Smooth muscle cell (in vitro differentiated cells): ENCODE results near the gene TSEN2. TPM values are rescaled to one million over a fixed set of nuclear protein-coding genes. Genes with fewer than 3 reads are reported as not detected.

Experiments
- DNase-seq: peaks from one replicate; lab custom pipeline; 2025; ENCODE audit not compliant: unreplicated experiment; lab: John Stamatoyannopoulos, UW
- H2AFZ ChIP-seq: fragments of 200-600 bp; sonication (generic); 2 replicates; pipeline ENCODE4 v1.6.0; 2016; ENCODE audit warnings: antibody characterized with exemption, low read depth, mild to moderate bottlenecking
- H3F3A ChIP-seq: fragments of 200-600 bp; sonication (generic); 2 replicates; pipeline ENCODE4 v1.6.0; 2017; ENCODE audit warnings: antibody characterized with exemption, low read depth
- H3K27ac ChIP-seq: fragments of 200-600 bp; sonication (generic); 2 replicates; pipeline ENCODE4 v1.5.1; 2016; ENCODE audit warnings: low read depth, mild to moderate bottlenecking
- H3K27me3 ChIP-seq: fragments of 200-600 bp; sonication (generic); 2 replicates; pipeline ENCODE4 v1.6.1; 2016; ENCODE audit warnings: low read depth, mild to moderate bottlenecking
- H3K36me3 ChIP-seq: fragments of 200-600 bp; sonication (generic); 2 replicates; pipeline ENCODE4 v1.5.1; 2016; ENCODE audit warnings: low read depth
- H3K4me1 ChIP-seq: fragments of 200-600 bp; sonication (generic); 2 replicates; pipeline ENCODE4 v1.5.1; 2016; ENCODE audit warnings: low read depth
- H3K4me2 ChIP-seq: fragments of 200-600 bp; sonication (generic); 2 replicates; pipeline ENCODE4 v1.6.0; 2016; ENCODE audit warnings: mild to moderate bottlenecking
- H3K4me3 ChIP-seq: fragments of 200-600 bp; sonication (generic); 2 replicates; pipeline ENCODE4 v1.5.1; 2016; ENCODE audit warnings: mild to moderate bottlenecking
- H3K79me2 ChIP-seq: fragments of 200-600 bp; sonication (generic); 2 replicates; pipeline ENCODE4 v1.6.0; 2016; ENCODE audit warnings: low read depth, mild to moderate bottlenecking
- H3K9ac ChIP-seq: fragments of 200-600 bp; sonication (generic); 2 replicates; pipeline ENCODE4 v1.6.0; 2016; ENCODE audit warnings: low read depth
- H3K9me3 ChIP-seq: fragments of 200-600 bp; sonication (generic); replicated peaks from 2 replicates; pipeline ENCODE4 v1.5.1; 2016; ENCODE audit warnings: low read depth
- H4K20me1 ChIP-seq: fragments of 200-600 bp; sonication (generic); 2 replicates; pipeline ENCODE4 v1.6.0; 2016; ENCODE audit warnings: low read depth
- CTCF ChIP-seq: fragments of 200-600 bp; sonication (generic); IDR thresholded peaks from 2 replicates; pipeline ENCODE4 v1.5.1; 2017; ENCODE audit warnings: borderline replicate concordance, mild to moderate bottlenecking, antibody characterized with exemption; ENCODE audit not compliant: insufficient read depth, poor library complexity, severe bottlenecking
- WGBS: methylation state at CpG from one replicate; pipeline ENCODE4 v1.1.7; 2016; ENCODE audit warnings: low lambda C conversion rate; 5-methylcytosine and 5-hydroxymethylcytosine counted together
- polyA plus RNA-seq: library from polyadenylated mRNA; unstranded; fragments of >200 nt; fragmentation: Nextera tagmentation; extraction: Ambion mirVana; gene quantifications from 2 replicates; pipeline ENCODE4 v1.2.1, GENCODE V29; 2016
- total RNA-seq: library from RNA; depleted of rRNA; stranded (reverse); fragments of >200 nt; gene quantifications from 2 replicates; pipeline ENCODE4 v1.2.3, GENCODE V29; 2014

Gene TSEN2
- total and polyA plus RNA-seq, 2 experiments from 2014 or later, result 3.6 to 3.9 TPM

- Histone ChIP-seq H3K79me2 (no peaks in the 10 kb centered on the region), H3K4me2 (no peak overlapping the region), H4K20me1 (no peaks in the 10 kb centered on the region), H3K9ac (no peak overlapping the region), H3K27ac (no peak overlapping the region), H3K9me3 (no peaks in the 10 kb centered on the region), H2AFZ (no peak overlapping the region), H3K4me3 (no peak overlapping the region), H3K4me1 (peaks cover 3% of the 10 kb centered on the region), H3K36me3 (no peaks in the 10 kb centered on the region), H3F3A (no peaks in the 10 kb centered on the region), H3K27me3 (no peaks in the 10 kb centered on the region)
- WGBS, result 88% methylated on average over 5 of the region's 5 CpGs
- DNase-seq, result no peak
- no peak for TF ChIP-seq CTCF
Measured at GRCh38 chr3:12470111-12470510, 14.2 kb upstream of the TSEN2 start.

GRCh38 chr3:12470680-12471079 is 13.6 kb upstream of the TSEN2 start:
- no peaks in the 10 kb centered on the region for H3K27me3 ChIP-seq
- H3K9me3 ChIP-seq, result no peaks in the 10 kb centered on the region
- H3K4me2 ChIP-seq, result no peak overlapping the region
- no peaks in the 10 kb centered on the region for H4K20me1 ChIP-seq
- H2AFZ ChIP-seq, result no peak overlapping the region
- no peak overlapping the region for H3K27ac ChIP-seq
- TF ChIP-seq CTCF, result no peak
- H3F3A ChIP-seq, result no peaks in the 10 kb centered on the region
- 88% methylated on average over 3 of the region's 3 CpGs for WGBS
- no peak overlapping the region for H3K9ac ChIP-seq
- no peaks in the 10 kb centered on the region for H3K79me2 ChIP-seq
- peaks cover 3% of the 10 kb centered on the region for H3K4me1 ChIP-seq
- H3K4me3 ChIP-seq, result no peak overlapping the region
- no peaks in the 10 kb centered on the region for H3K36me3 ChIP-seq
- DNase-seq, result no peak

GRCh38 chr3:12471241-12471640 is 13.0 kb upstream of the TSEN2 start:
- TF ChIP-seq CTCF, result no peak
- WGBS, result 48% methylated on average over 11 of the region's 11 CpGs
- no peaks in the 10 kb centered on the region for H3K79me2 ChIP-seq
- no peak overlapping the region for H3K9ac ChIP-seq
- DNase-seq, result no peak
- no peaks in the 10 kb centered on the region for H3K4me1 ChIP-seq
- H3K27me3 ChIP-seq, result no peaks in the 10 kb centered on the region
- H2AFZ ChIP-seq, result no peak overlapping the region
- H4K20me1 ChIP-seq, result no peaks in the 10 kb centered on the region
- H3K4me2 ChIP-seq, result no peak overlapping the region
- no peak overlapping the region for H3K27ac ChIP-seq
- no peaks in the 10 kb centered on the region for H3K9me3 ChIP-seq
- H3K4me3 ChIP-seq, result no peak overlapping the region
- no peaks in the 10 kb centered on the region for H3F3A ChIP-seq
- H3K36me3 ChIP-seq, result no peaks in the 10 kb centered on the region

DNA sequence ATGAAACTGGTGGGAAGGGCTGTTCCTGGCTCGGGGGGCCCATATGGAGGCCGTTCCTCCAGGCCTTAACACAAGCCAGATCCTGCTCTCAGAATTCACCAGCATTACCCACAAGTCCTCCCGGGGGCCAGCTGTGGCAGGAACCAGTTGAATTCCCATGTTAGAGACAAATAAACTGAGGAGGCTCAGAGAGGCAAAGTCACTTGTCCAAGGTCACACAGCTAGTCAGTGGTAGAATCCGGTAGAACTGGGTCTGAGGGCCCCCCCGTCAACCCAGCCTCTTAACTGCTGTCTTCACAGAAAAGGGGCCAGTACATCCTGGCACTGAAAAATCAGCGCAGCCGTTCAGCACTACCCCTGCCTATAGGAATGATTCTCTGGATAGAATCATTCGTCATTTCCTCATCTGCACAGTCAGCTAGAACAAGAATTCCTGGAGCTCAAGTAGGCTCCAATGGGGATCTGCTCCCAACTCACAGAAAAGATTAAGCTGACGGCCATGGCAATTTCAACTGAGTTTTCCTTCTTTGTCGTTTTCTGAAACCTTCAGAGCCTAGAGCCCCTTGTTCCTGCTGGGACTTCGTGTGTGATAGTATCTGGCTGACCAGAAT is 12.2 kb upstream of the TSEN2 start:
- Histone ChIP-seq H3K27me3 (no peaks in the 10 kb centered on the region), H2AFZ (no peak overlapping the region), H3K9ac (no peak overlapping the region), H3K36me3 (no peaks in the 10 kb centered on the region), H3K4me3 (no peak overlapping the region), H3K27ac (no peak overlapping the region), H3K4me2 (no peak overlapping the region), H4K20me1 (no peaks in the 10 kb centered on the region), H3F3A (no peaks in the 10 kb centered on the region), H3K9me3 (no peaks in the 10 kb centered on the region), H3K79me2 (no peaks in the 10 kb centered on the region), H3K4me1 (no peaks in the 10 kb centered on the region)
- DNase-seq, result no peak
- 79% methylated on average over 11 of the region's 11 CpGs for WGBS
- no peak for TF ChIP-seq CTCF
